SK-N-SH (cell line): Measurements from ENCODE around the gene COIL. TPM values are rescaled to one million over a fixed set of nuclear protein-coding genes. Genes with fewer than 3 reads are reported as not detected.

Experiments
- CTCF ChIA-PET: fragments of 300-600, 350-600 bp; formaldehyde crosslinking; extraction: SDS; loops from one replicate; lab custom pipeline; 2021; lab: Yijun Ruan, JAX
- POLR2A ChIA-PET: fragments of 350-600 bp; sonication (Branson Sonifier 250); formaldehyde crosslinking; extraction: SDS; loops from one replicate; lab custom pipeline; 2020; ENCODE audit warnings: antibody characterized with exemption, inconsistent platforms; lab: Yijun Ruan, JAX
- DNase-seq: peaks from one replicate; pipeline ENCODE4 v3.0.0; 2012
- H2AFZ ChIP-seq: fragments of 200-600 bp; sonication (generic); 2 replicates; pipeline ENCODE4 v1.8.1; 2016; ENCODE audit warnings: antibody characterized with exemption, mild to moderate bottlenecking, low read depth
- H3F3A ChIP-seq: fragments of 200-600 bp; sonication (generic); replicated peaks from 2 replicates; pipeline ENCODE3; 2016; ENCODE audit warnings: antibody characterized with exemption, mild to moderate bottlenecking; ENCODE audit not compliant: insufficient read depth
- H3K27ac ChIP-seq, 2 experiments: fragments of 200-500 bp in 1 of 2; fragments of 200-600 bp in 1 of 2; sonication (Bioruptor generic) in 1 of 2; sonication (generic), shearing (Covaris generic) in 1 of 2; 2 replicates each; pipeline versions ENCODE4 v1.5.1 to v1.6.1; 2014 to 2016; ENCODE audit warnings: low read depth in 2 of 2, inconsistent platforms in 1 of 2, low read length in 1 of 2, mild to moderate bottlenecking in 1 of 2, mixed read lengths in 1 of 2
- H3K27me3 ChIP-seq: fragments of 200-600 bp; sonication (generic), shearing (Covaris generic); 2 replicates; pipeline ENCODE4 v1.6.1; 2016; ENCODE audit warnings: mixed run types; ENCODE audit not compliant: insufficient read depth
- H3K36me3 ChIP-seq, 2 experiments: fragments of 200-500 bp in 1 of 2; fragments of 200-600 bp in 1 of 2; sonication (Bioruptor generic) in 1 of 2; sonication (generic) in 1 of 2; replicated peaks in 1 of 2; 2 replicates each; pipeline versions ENCODE3 to v1.5.1; 2014 to 2016; ENCODE audit warnings: low read length in 1 of 2, mild to moderate bottlenecking in 1 of 2; ENCODE audit not compliant: insufficient read depth in 2 of 2, control insufficient read depth in 1 of 2
- H3K4me1 ChIP-seq, 2 experiments: fragments of 200-500 bp in 1 of 2; fragments of 200-600 bp in 1 of 2; sonication (Bioruptor generic) in 1 of 2; sonication (generic), shearing (Covaris generic) in 1 of 2; 2 replicates each; pipeline versions ENCODE4 v1.5.1 to v1.6.1; 2014 to 2016; ENCODE audit warnings: low read depth in 1 of 2, low read length in 1 of 2, mixed run types in 1 of 2; ENCODE audit not compliant: insufficient read depth in 2 of 2, control insufficient read depth in 1 of 2
- H3K4me2 ChIP-seq: fragments of 200-600 bp; sonication (generic), shearing (Covaris generic); 2 replicates; pipeline ENCODE4 v1.6.1; 2017; ENCODE audit warnings: mixed run types
- H3K4me3 ChIP-seq, 2 experiments: fragments of 200-500 bp in 1 of 2; fragments of 200-600 bp in 1 of 2; sonication (Bioruptor generic) in 1 of 2; sonication (generic), shearing (Covaris generic) in 1 of 2; 2 replicates each; pipeline versions ENCODE4 v1.5.1 to v1.8.1; 2014 to 2016; ENCODE audit warnings: low read depth in 2 of 2, inconsistent platforms in 1 of 2, low read length in 1 of 2, mild to moderate bottlenecking in 1 of 2, mixed read lengths in 1 of 2, moderate library complexity in 1 of 2
- H3K79me2 ChIP-seq: fragments of 200-600 bp; sonication (generic); 2 replicates; pipeline ENCODE4 v1.8.1; 2017; ENCODE audit warnings: mild to moderate bottlenecking; ENCODE audit not compliant: insufficient read depth
- H3K9ac ChIP-seq: fragments of 200-600 bp; sonication (generic); 2 replicates; pipeline ENCODE4 v1.6.1; 2017; ENCODE audit warnings: mixed run types
- H3K9me2 ChIP-seq: fragments of 200-600 bp; sonication (generic); 2 replicates; pipeline ENCODE4 v1.6.1; 2017; ENCODE audit warnings: mixed run types
- H3K9me3 ChIP-seq: fragments of 200-600 bp; sonication (generic); 2 replicates; pipeline ENCODE4 v1.6.1; 2017; ENCODE audit warnings: mixed run types, mild to moderate bottlenecking, moderate library complexity
- H4K20me1 ChIP-seq: fragments of 200-600 bp; sonication (generic); 2 replicates; pipeline ENCODE4 v1.6.1; 2017; ENCODE audit warnings: mild to moderate bottlenecking, mixed run types; ENCODE audit not compliant: insufficient read depth
- ELF1 ChIP-seq: IDR thresholded peaks from 2 replicates; pipeline ENCODE4 v1.4.0; 2012
- EP300 ChIP-seq, 2 experiments: IDR thresholded peaks; 2 replicates each; pipeline versions ENCODE4 v1.4.0 to v1.6.1; 2012; ENCODE audit warnings: borderline replicate concordance in 1 of 2, low read depth in 1 of 2, low read length in 1 of 2
- FOSL2 ChIP-seq: IDR thresholded peaks from 2 replicates; pipeline ENCODE4 v1.4.0; 2012; ENCODE audit warnings: low read depth, mild to moderate bottlenecking, moderate library complexity, borderline replicate concordance
- FOXJ3 ChIP-seq: sonication (generic); formaldehyde crosslinking; IDR thresholded peaks from 2 replicates; pipeline ENCODE4 v1.5.1; 2020; ENCODE audit warnings: mild to moderate bottlenecking, missing genetic modification reagents
- FOXM1 ChIP-seq: IDR thresholded peaks from 2 replicates; pipeline ENCODE4 v1.4.0; 2012; ENCODE audit warnings: low read depth, mild to moderate bottlenecking
- GABPA ChIP-seq: IDR thresholded peaks from 2 replicates; pipeline ENCODE4 v1.4.0; 2012; ENCODE audit warnings: low read depth, mild to moderate bottlenecking
- IRF3 ChIP-seq: fragments of 150-350 bp; IDR thresholded peaks from 2 replicates; pipeline ENCODE4 v1.6.1; 2016; ENCODE audit warnings: mild to moderate bottlenecking, low read depth, low read length
- NFIC ChIP-seq: IDR thresholded peaks from 2 replicates; pipeline ENCODE4 v1.4.0; 2012; ENCODE audit warnings: borderline replicate concordance
- POLR2AphosphoS5 ChIP-seq: IDR thresholded peaks from 2 replicates; pipeline ENCODE4 v1.6.1; 2012; ENCODE audit warnings: low read depth, low read length
- RAD21 ChIP-seq: IDR thresholded peaks from 2 replicates; pipeline ENCODE4 v1.6.1; 2012; ENCODE audit warnings: mild to moderate bottlenecking, low read length
- RFX5 ChIP-seq: IDR thresholded peaks from 2 replicates; pipeline ENCODE4 v1.6.1; 2012; ENCODE audit warnings: mild to moderate bottlenecking, improper control_type of control experiment, low read length
- RXRA ChIP-seq: IDR thresholded peaks from 2 replicates; pipeline ENCODE4 v1.4.0; 2012; ENCODE audit warnings: low read depth, mild to moderate bottlenecking, borderline replicate concordance
- SIN3A ChIP-seq: IDR thresholded peaks from 2 replicates; pipeline ENCODE4 v1.6.1; 2012; ENCODE audit warnings: low read depth, mild to moderate bottlenecking, low read length, moderate library complexity, borderline replicate concordance
- SMC3 ChIP-seq: IDR thresholded peaks from 2 replicates; pipeline ENCODE4 v1.6.1; 2012; ENCODE audit warnings: low read depth, low read length, improper control_type of control experiment
- TEAD4 ChIP-seq: IDR thresholded peaks from 2 replicates; pipeline ENCODE4 v1.4.0; 2012; ENCODE audit warnings: mild to moderate bottlenecking, borderline replicate concordance; ENCODE audit not compliant: insufficient read depth
- YY1 ChIP-seq: IDR thresholded peaks from 2 replicates; pipeline ENCODE4 v1.4.0; 2012; ENCODE audit warnings: low read depth, mild to moderate bottlenecking
- ZBTB33 ChIP-seq: IDR thresholded peaks from 2 replicates; pipeline ENCODE4 v1.4.0; 2012; ENCODE audit warnings: low read depth, borderline replicate concordance
- WGBS: methylation state at CpG from one replicate; pipeline ENCODE4 v1.1.6; 2017; ENCODE audit warnings: low lambda C conversion rate; 5-methylcytosine and 5-hydroxymethylcytosine counted together
- polyA plus RNA-seq, 3 experiments: library from polyadenylated mRNA; depleted of rRNA; stranded (reverse); fragments of >200 nt; gene quantifications; 2 replicates each; pipeline ENCODE4 v1.2.3, GENCODE V29; 2012
- TF ChIP-seq, protein P1 (sequence below): IDR thresholded peaks from 2 replicates; pipeline ENCODE4 v1.4.0; 2012; ENCODE audit warnings: low read depth, borderline replicate concordance
- TF ChIP-seq, protein P2 (sequence below): fragments of 200-600 bp; sonication (generic); IDR thresholded peaks from 2 replicates; pipeline ENCODE4 v1.6.1; 2017; ENCODE audit warnings: antibody characterized with exemption, mild to moderate bottlenecking, moderate library complexity

Gene COIL
- polyA plus RNA-seq, 1 of the 3 experiments (the other 2 are of a cell fraction) = 3.9 TPM

GRCh38 chr17:56892333-56892732 lies 68.5 kb downstream of the COIL start:
- no peak overlapping the region for H3K4me3 ChIP-seq
- H3K79me2 ChIP-seq = no peaks in the 10 kb centered on the region
- 100% methylated on average over 1 of the region's 1 CpG for WGBS
- no peaks in the 10 kb centered on the region for H3K9me2 ChIP-seq
- H3K27ac ChIP-seq = no peak overlapping the region
- ChIA-PET CTCF (no interaction called here), POLR2A (no interaction called here)
- TF ChIP-seq, protein P1, sequence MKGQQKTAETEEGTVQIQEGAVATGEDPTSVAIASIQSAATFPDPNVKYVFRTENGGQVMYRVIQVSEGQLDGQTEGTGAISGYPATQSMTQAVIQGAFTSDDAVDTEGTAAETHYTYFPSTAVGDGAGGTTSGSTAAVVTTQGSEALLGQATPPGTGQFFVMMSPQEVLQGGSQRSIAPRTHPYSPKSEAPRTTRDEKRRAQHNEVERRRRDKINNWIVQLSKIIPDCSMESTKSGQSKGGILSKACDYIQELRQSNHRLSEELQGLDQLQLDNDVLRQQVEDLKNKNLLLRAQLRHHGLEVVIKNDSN = no peak
- no peak for TF ChIP-seq GABPA
- TF ChIP-seq RAD21 = no peak
- TF ChIP-seq YY1 = no peak
- TF ChIP-seq POLR2AphosphoS5 = no peak
- TF ChIP-seq FOSL2 = no peak
- H2AFZ ChIP-seq = no peak overlapping the region
- H3K4me2 ChIP-seq = no peak overlapping the region
- no peak for DNase-seq
- H4K20me1 ChIP-seq = no peaks in the 10 kb centered on the region
- H3F3A ChIP-seq = peaks cover 5% of the 10 kb centered on the region
- no peaks in the 10 kb centered on the region for H3K27me3 ChIP-seq
- H3K9ac ChIP-seq = no peak overlapping the region
- no peaks in the 10 kb centered on the region; the same call in 1 of the 2 replicates for H3K9me3 ChIP-seq
- H3K4me1 ChIP-seq = peaks cover 0 to 3% of the 10 kb centered on the region in 2 experiments; a peak in 1 of 4 replicates
- H3K36me3 ChIP-seq = peaks cover 32 to 56% of the 10 kb centered on the region in 2 experiments

GRCh38 chr17:56891751-56892150 lies 69.1 kb downstream of the COIL start:
- no peaks in the 10 kb centered on the region for H4K20me1 ChIP-seq
- no peak overlapping the region for H3K9ac ChIP-seq
- DNase-seq = peak; percentile 52
- H3K27me3 ChIP-seq = no peaks in the 10 kb centered on the region
- H3K4me1 ChIP-seq = peaks cover 0 to 3% of the 10 kb centered on the region in 2 experiments; a peak in 1 of 4 replicates
- peaks cover 5% of the 10 kb centered on the region for H3F3A ChIP-seq
- 89% methylated on average over 10 of the region's 16 CpGs for WGBS
- CTCF ChIA-PET = interaction anchor here (1.1 to 1.3 kb wide), 2 partner anchors 21 to 47 kb away, joined by 3 to 4 read pairs; no protein-coding TSS in a partner anchor
- H3K4me2 ChIP-seq = no peak overlapping the region
- peaks cover 35 to 56% of the 10 kb centered on the region in 2 experiments for H3K36me3 ChIP-seq
- TF ChIP-seq EP300 (IDR thresholded peaks at IDR 0.05; ENCODE audit: borderline replicate concordance in 1 of 2, low read depth in 1 of 2, low read length in 1 of 2) (no peak), RFX5 (no peak), RXRA (no peak), SIN3A (no peak), IRF3 (no peak), ELF1 (no peak), RAD21 (peak; percentile 6; the same call in 1 of the 2 replicates), FOXM1 (no peak), TEAD4 (no peak), NFIC (no peak), ZBTB33 (no peak), FOXJ3 (CRISPR knock-in tag) (no peak), SMC3 (peak; percentile 40), GABPA (no peak)
- TF ChIP-seq, protein P2, sequence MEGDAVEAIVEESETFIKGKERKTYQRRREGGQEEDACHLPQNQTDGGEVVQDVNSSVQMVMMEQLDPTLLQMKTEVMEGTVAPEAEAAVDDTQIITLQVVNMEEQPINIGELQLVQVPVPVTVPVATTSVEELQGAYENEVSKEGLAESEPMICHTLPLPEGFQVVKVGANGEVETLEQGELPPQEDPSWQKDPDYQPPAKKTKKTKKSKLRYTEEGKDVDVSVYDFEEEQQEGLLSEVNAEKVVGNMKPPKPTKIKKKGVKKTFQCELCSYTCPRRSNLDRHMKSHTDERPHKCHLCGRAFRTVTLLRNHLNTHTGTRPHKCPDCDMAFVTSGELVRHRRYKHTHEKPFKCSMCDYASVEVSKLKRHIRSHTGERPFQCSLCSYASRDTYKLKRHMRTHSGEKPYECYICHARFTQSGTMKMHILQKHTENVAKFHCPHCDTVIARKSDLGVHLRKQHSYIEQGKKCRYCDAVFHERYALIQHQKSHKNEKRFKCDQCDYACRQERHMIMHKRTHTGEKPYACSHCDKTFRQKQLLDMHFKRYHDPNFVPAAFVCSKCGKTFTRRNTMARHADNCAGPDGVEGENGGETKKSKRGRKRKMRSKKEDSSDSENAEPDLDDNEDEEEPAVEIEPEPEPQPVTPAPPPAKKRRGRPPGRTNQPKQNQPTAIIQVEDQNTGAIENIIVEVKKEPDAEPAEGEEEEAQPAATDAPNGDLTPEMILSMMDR = peak; percentile 53
- TF ChIP-seq, protein P1 = no peak
- POLR2A ChIA-PET = no interaction called here
- no peaks in the 10 kb centered on the region for H3K79me2 ChIP-seq
- H2AFZ ChIP-seq = no peak overlapping the region
- no peak overlapping the region for H3K27ac ChIP-seq
- no peaks in the 10 kb centered on the region; the same call in 1 of the 2 replicates for H3K9me3 ChIP-seq
- H3K4me3 ChIP-seq = no peak overlapping the region
- no peaks in the 10 kb centered on the region for H3K9me2 ChIP-seq
